HepG2 (cell line): ENCODE measurements around the gene SNX11. TPM values are rescaled to one million over a fixed set of nuclear protein-coding genes. Genes with fewer than 3 reads are reported as not detected.
A peak's percentile ranks its signal among the peaks of the same experiment; 100 is the strongest.

Experiments used
- CEBPB ChIP-seq: IDR thresholded peaks from 2 replicates; pipeline ENCODE4 v1.6.1; 2011; ENCODE audit warnings: low read depth, low read length, improper control_type of control experiment, borderline replicate concordance
- EED ChIP-seq: sonication (generic); formaldehyde crosslinking; IDR thresholded peaks from 2 replicates; pipeline ENCODE4 v1.5.0; 2020; ENCODE audit warnings: mild to moderate bottlenecking, missing genetic modification reagents
- FOXP4 ChIP-seq: sonication (generic); formaldehyde crosslinking; IDR thresholded peaks from 2 replicates; pipeline ENCODE4 v1.4.0; 2020; ENCODE audit warnings: missing genetic modification reagents
- HDAC2 ChIP-seq: sonication (generic); formaldehyde crosslinking; IDR thresholded peaks from 2 replicates; pipeline ENCODE4 v1.4.0; 2020; ENCODE audit warnings: missing genetic modification reagents
- MAFF ChIP-seq: IDR thresholded peaks from 2 replicates; pipeline ENCODE4 v1.6.1; 2011; ENCODE audit warnings: low read depth, low read length, improper control_type of control experiment
- MEIS1 ChIP-seq: sonication (generic); formaldehyde crosslinking; IDR thresholded peaks from 2 replicates; pipeline ENCODE4 v1.9.0; 2021; ENCODE audit warnings: mild to moderate bottlenecking, missing genetic modification reagents, moderate library complexity, borderline replicate concordance
- MYC ChIP-seq: sonication (generic); formaldehyde crosslinking; IDR thresholded peaks from 2 replicates; pipeline ENCODE4 v1.9.0; 2021; ENCODE audit warnings: missing genetic modification reagents, borderline replicate concordance
- NR1H2 ChIP-seq: sonication (generic); formaldehyde crosslinking; IDR thresholded peaks from 2 replicates; pipeline ENCODE4 v1.8.1; 2022; ENCODE audit warnings: low read depth, missing genetic modification reagents, borderline replicate concordance
- PHF21A ChIP-seq: sonication (generic); formaldehyde crosslinking; IDR thresholded peaks from 2 replicates; pipeline ENCODE4 v1.5.0; 2020; ENCODE audit warnings: mild to moderate bottlenecking, missing genetic modification reagents
- PPARG ChIP-seq: conservative IDR thresholded peaks from 2 replicates; pipeline ENCODE4 v1.6.1; 2016; ENCODE audit warnings: missing biosample characterization, missing genetic modification reagents
- STAG1 ChIP-seq: sonication (generic); formaldehyde crosslinking; IDR thresholded peaks from 2 replicates; pipeline ENCODE4 v1.4.0; 2020; ENCODE audit warnings: missing genetic modification reagents
- ZMYM4 ChIP-seq: sonication (generic); formaldehyde crosslinking; IDR thresholded peaks from 2 replicates; pipeline ENCODE4 v1.8.1; 2023; ENCODE audit warnings: mild to moderate bottlenecking, missing genetic modification reagents
- ZNF337 ChIP-seq: sonication (generic); formaldehyde crosslinking; IDR thresholded peaks from 2 replicates; pipeline ENCODE4 v1.5.1; 2020; ENCODE audit warnings: missing genetic modification reagents, low read depth, mild to moderate bottlenecking, borderline replicate concordance
- ZNF549 ChIP-seq: sonication (generic); formaldehyde crosslinking; IDR thresholded peaks from 2 replicates; pipeline ENCODE4 v1.5.0; 2020; ENCODE audit warnings: missing genetic modification reagents
- ZNF704 ChIP-seq: sonication (generic); formaldehyde crosslinking; IDR thresholded peaks from 2 replicates; pipeline ENCODE4 v1.8.1; 2023; ENCODE audit warnings: mild to moderate bottlenecking, inconsistent platforms, moderate library complexity, missing genetic modification reagents, borderline replicate concordance
- ZNF746 ChIP-seq: sonication (generic); formaldehyde crosslinking; IDR thresholded peaks from 2 replicates; pipeline ENCODE4 v1.8.0; 2022; ENCODE audit warnings: mild to moderate bottlenecking, missing genetic modification reagents
- ZNF749 ChIP-seq: sonication (generic); formaldehyde crosslinking; IDR thresholded peaks from 2 replicates; pipeline ENCODE4 v1.8.0; 2022; ENCODE audit warnings: mild to moderate bottlenecking, missing genetic modification reagents, moderate library complexity, borderline replicate concordance
- ZSCAN12 ChIP-seq: sonication (generic); formaldehyde crosslinking; IDR thresholded peaks from 2 replicates; pipeline ENCODE4 v1.9.0; 2021; ENCODE audit warnings: mild to moderate bottlenecking, missing genetic modification reagents
- polyA plus RNA-seq, 8 experiments: library from polyadenylated mRNA; depleted of rRNA in 3 of 8; stranded (reverse) in 7 of 8; unstranded in 1 of 8; fragments of >200 nt; fragmentation: Illumina TruSeq in 4 of 8; extraction: Trizol in 4 of 8; gene quantifications; 2 replicates each; pipeline versions ENCODE4 v1.2.1 to v1.2.3, GENCODE V29; 2011 to 2016; ENCODE audit warnings: low read depth in 4 of 8, missing spikeins in 1 of 8, mixed read lengths in 1 of 8; ENCODE audit not compliant: insufficient read depth in 1 of 8
- total RNA-seq, 5 experiments: library from RNA; depleted of rRNA; stranded (reverse); fragments of >200 nt; fragmentation: Illumina TruSeq; extraction: Trizol; gene quantifications; 2 replicates each; pipeline ENCODE4 v1.2.3, GENCODE V29; 2016; ENCODE audit warnings: low read depth in 1 of 5
- TF ChIP-seq, protein P1 (sequence below): sonication (generic); formaldehyde crosslinking; IDR thresholded peaks from 2 replicates; pipeline ENCODE4 v1.4.0; 2020; ENCODE audit warnings: missing genetic modification reagents, borderline replicate concordance
- TF ChIP-seq, protein P2 (sequence below): sonication (generic); formaldehyde crosslinking; conservative IDR thresholded peaks from 2 replicates; pipeline ENCODE4 v1.8.0; 2022; ENCODE audit warnings: missing genetic modification reagents
- TF ChIP-seq, protein P3 (sequence below): sonication (generic); formaldehyde crosslinking; IDR thresholded peaks from 2 replicates; pipeline ENCODE4 v1.4.0; 2020; ENCODE audit warnings: mild to moderate bottlenecking, missing genetic modification reagents

The SNX11 gene
- total and polyA plus RNA-seq, 2 of the 13 experiments (the other 11 are each of a cell fraction or from before 2014, with no cell fraction given), result 12.9 to 14.0 TPM

GRCh38 chr17:48101012-48101720, 6.4 kb upstream of the SNX11 start, which contains the start of gene CBX1 (continued):
- TF ChIP-seq, protein P1, sequence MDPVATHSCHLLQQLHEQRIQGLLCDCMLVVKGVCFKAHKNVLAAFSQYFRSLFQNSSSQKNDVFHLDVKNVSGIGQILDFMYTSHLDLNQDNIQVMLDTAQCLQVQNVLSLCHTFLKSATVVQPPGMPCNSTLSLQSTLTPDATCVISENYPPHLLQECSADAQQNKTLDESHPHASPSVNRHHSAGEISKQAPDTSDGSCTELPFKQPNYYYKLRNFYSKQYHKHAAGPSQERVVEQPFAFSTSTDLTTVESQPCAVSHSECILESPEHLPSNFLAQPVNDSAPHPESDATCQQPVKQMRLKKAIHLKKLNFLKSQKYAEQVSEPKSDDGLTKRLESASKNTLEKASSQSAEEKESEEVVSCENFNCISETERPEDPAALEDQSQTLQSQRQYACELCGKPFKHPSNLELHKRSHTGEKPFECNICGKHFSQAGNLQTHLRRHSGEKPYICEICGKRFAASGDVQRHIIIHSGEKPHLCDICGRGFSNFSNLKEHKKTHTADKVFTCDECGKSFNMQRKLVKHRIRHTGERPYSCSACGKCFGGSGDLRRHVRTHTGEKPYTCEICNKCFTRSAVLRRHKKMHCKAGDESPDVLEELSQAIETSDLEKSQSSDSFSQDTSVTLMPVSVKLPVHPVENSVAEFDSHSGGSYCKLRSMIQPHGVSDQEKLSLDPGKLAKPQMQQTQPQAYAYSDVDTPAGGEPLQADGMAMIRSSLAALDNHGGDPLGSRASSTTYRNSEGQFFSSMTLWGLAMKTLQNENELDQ (CRISPR knock-in tag), result no peak
- TF ChIP-seq, protein P2, sequence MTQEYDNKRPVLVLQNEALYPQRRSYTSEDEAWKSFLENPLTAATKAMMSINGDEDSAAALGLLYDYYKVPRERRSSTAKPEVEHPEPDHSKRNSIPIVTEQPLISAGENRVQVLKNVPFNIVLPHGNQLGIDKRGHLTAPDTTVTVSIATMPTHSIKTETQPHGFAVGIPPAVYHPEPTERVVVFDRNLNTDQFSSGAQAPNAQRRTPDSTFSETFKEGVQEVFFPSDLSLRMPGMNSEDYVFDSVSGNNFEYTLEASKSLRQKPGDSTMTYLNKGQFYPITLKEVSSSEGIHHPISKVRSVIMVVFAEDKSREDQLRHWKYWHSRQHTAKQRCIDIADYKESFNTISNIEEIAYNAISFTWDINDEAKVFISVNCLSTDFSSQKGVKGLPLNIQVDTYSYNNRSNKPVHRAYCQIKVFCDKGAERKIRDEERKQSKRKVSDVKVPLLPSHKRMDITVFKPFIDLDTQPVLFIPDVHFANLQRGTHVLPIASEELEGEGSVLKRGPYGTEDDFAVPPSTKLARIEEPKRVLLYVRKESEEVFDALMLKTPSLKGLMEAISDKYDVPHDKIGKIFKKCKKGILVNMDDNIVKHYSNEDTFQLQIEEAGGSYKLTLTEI, result no peak
- TF ChIP-seq PHF21A (CRISPR knock-in tag) (peak; percentile 90), HDAC2 (peak; percentile 59; the same call in 1 of the 2 replicates), ZNF549 (CRISPR knock-in tag) (peak; percentile 53; the same call in 1 of the 2 replicates), NR1H2 (CRISPR knock-in tag) (peak; percentile 70; the same call in 1 of the 2 replicates), PPARG (CRISPR knock-in tag) (peak; percentile 34; the same call in 1 of the 2 replicates), MEIS1 (peak; percentile 95), CEBPB (no peak), MAFF (no peak), ZMYM4 (CRISPR knock-in tag) (peak; percentile 86), MYC (CRISPR knock-in tag) (peak; percentile 82), ZSCAN12 (CRISPR knock-in tag) (0 out of 2 replicates have a peak, but pooled peaks have one; percentile 32), ZNF337 (no peak; the same call in 1 of the 2 replicates), ZNF749 (CRISPR knock-in tag) (0 out of 2 replicates have a peak, but pooled peaks have one; percentile 21), STAG1 (CRISPR knock-in tag) (no peak), FOXP4 (no peak; the same call in 1 of the 2 replicates), ZNF704 (CRISPR knock-in tag) (peak; percentile 99; the same call in 1 of the 2 replicates), EED (CRISPR knock-in tag) (peak; percentile 97; the same call in 1 of the 2 replicates), ZNF746 (CRISPR knock-in tag) (peak; percentile 82)
- TF ChIP-seq, protein P3, sequence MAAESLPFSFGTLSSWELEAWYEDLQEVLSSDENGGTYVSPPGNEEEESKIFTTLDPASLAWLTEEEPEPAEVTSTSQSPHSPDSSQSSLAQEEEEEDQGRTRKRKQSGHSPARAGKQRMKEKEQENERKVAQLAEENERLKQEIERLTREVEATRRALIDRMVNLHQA (CRISPR knock-in tag), result 0 out of 2 replicates have a peak, but pooled peaks have one; percentile 24
